PFSK-1 (cell line): ENCODE results near the gene MTCL3.

Experiments
- FOXP2 ChIP-seq: optimal IDR thresholded peaks from 2 replicates; pipeline ENCODE3; 2011; ENCODE audit warnings: borderline replicate concordance, control low read depth, inconsistent platforms; ENCODE audit not compliant: insufficient read depth; ENCODE audit errors: extremely low read length, extremely low read depth
- POLR2AphosphoS5 ChIP-seq: IDR thresholded peaks from 2 replicates; pipeline ENCODE4 v1.6.1; 2012; ENCODE audit warnings: low read depth, mild to moderate bottlenecking, control low read depth, low read length, moderate library complexity
- SIN3A ChIP-seq: IDR thresholded peaks from 2 replicates; pipeline ENCODE4 v1.6.1; 2012; ENCODE audit warnings: mild to moderate bottlenecking, low read length, moderate library complexity, borderline replicate concordance; ENCODE audit not compliant: insufficient read depth
- TAF1 ChIP-seq: IDR thresholded peaks from 2 replicates; pipeline ENCODE4 v1.6.1; 2012; ENCODE audit warnings: low read length, control low read depth, borderline replicate concordance; ENCODE audit not compliant: insufficient read depth
- TF ChIP-seq, protein P1 (sequence below), 2 experiments: IDR thresholded peaks; 2 replicates each; pipeline versions ENCODE4 v1.6.1 to v1.8.0; 2011 to 2012; ENCODE audit warnings: low read depth in 2 of 2, low read length in 2 of 2, control low read depth in 1 of 2, inconsistent platforms in 1 of 2, mild to moderate bottlenecking in 1 of 2, moderate library complexity in 1 of 2; ENCODE audit not compliant: insufficient read depth in 1 of 2

The MTCL3 gene

GRCh38 chr6:127483399-127484055 lies 35.6 kb downstream of the MTCL3 start:
- TF ChIP-seq, protein P1, sequence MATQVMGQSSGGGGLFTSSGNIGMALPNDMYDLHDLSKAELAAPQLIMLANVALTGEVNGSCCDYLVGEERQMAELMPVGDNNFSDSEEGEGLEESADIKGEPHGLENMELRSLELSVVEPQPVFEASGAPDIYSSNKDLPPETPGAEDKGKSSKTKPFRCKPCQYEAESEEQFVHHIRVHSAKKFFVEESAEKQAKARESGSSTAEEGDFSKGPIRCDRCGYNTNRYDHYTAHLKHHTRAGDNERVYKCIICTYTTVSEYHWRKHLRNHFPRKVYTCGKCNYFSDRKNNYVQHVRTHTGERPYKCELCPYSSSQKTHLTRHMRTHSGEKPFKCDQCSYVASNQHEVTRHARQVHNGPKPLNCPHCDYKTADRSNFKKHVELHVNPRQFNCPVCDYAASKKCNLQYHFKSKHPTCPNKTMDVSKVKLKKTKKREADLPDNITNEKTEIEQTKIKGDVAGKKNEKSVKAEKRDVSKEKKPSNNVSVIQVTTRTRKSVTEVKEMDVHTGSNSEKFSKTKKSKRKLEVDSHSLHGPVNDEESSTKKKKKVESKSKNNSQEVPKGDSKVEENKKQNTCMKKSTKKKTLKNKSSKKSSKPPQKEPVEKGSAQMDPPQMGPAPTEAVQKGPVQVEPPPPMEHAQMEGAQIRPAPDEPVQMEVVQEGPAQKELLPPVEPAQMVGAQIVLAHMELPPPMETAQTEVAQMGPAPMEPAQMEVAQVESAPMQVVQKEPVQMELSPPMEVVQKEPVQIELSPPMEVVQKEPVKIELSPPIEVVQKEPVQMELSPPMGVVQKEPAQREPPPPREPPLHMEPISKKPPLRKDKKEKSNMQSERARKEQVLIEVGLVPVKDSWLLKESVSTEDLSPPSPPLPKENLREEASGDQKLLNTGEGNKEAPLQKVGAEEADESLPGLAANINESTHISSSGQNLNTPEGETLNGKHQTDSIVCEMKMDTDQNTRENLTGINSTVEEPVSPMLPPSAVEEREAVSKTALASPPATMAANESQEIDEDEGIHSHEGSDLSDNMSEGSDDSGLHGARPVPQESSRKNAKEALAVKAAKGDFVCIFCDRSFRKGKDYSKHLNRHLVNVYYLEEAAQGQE (IDR thresholded peaks at IDR 0.05; ENCODE audit: insufficient read depth in 1 of 2, low read depth in 2 of 2, low read length in 2 of 2): no peak

DNA sequence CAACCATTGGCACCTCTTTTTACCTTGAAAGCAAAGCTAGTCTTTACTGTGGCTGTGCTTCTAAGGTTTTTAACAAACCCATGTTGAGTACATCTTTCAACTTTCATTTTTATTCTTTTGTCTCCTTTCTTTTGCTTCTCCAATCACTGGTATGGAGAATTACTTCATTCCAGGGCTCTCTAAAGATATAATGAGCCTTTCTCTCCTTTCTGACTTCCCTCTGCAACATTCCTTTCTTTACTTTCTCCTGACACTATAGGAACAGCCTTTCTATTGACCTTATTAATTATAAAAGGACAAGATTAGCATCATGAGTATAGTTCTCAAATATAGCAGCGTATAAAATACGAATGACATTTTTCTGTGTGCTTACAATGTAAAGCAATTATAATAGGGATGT lies 36.8 kb downstream of the MTCL3 start:
- TF ChIP-seq TAF1: no peak
- TF ChIP-seq, protein P1 (IDR thresholded peaks at IDR 0.05; ENCODE audit: insufficient read depth in 1 of 2, low read depth in 2 of 2, low read length in 2 of 2): no peak
- TF ChIP-seq SIN3A: no peak
- no peak for TF ChIP-seq FOXP2
- TF ChIP-seq POLR2AphosphoS5: no peak

GRCh38 chr6:127481628-127482027 lies 37.5 kb downstream of the MTCL3 start:
- TF ChIP-seq FOXP2 (no peak), POLR2AphosphoS5 (no peak), SIN3A (no peak), TAF1 (no peak)
- TF ChIP-seq, protein P1 (IDR thresholded peaks at IDR 0.05; ENCODE audit: insufficient read depth in 1 of 2, low read depth in 2 of 2, low read length in 2 of 2): no peak

DNA sequence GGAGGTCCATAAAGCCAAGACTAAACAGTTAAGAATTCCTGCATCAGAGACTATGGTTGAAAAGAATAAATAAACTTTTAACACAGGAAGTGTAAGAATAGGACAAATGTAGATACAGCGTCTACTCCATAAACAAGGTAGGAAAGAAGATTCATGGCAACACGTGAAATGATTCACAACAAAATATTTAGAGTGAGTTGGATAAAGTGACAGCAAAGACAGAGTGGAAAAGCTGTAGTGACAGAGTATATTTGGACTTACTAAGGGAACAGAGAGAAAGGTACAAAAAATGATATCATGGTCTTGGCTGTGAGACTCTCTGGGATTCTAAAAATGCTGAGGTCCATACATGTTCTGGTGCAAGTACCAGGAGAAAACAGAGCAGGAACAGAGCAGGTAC lies 38.0 kb downstream of the MTCL3 start:
- TF ChIP-seq POLR2AphosphoS5: no peak
- no peak for TF ChIP-seq FOXP2
- TF ChIP-seq TAF1: no peak
- no peak for TF ChIP-seq SIN3A
- TF ChIP-seq, protein P1 (IDR thresholded peaks at IDR 0.05; ENCODE audit: insufficient read depth in 1 of 2, low read depth in 2 of 2, low read length in 2 of 2): no peak

DNA sequence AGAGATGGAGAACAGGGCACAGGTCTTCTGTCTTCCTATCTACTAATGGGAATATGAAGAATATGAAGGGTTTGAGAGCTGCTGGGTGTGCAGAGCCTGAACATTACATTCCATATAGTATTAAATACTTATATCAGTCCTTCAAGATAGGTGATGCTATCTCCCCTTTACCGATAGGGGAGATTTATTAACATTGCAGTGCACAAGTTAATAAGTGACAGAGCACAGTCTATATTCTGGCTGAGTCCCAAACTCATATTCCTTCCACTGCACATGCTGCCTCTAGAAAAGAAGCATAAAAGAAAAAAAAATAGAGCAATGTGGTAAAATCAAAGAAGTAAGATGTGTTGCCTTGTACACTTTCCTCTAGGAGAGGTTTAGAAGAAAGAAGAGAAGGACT lies 41.5 kb downstream of the MTCL3 start:
- no peak for TF ChIP-seq TAF1
- TF ChIP-seq, protein P1 (IDR thresholded peaks at IDR 0.05; ENCODE audit: insufficient read depth in 1 of 2, low read depth in 2 of 2, low read length in 2 of 2): no peak
- no peak for TF ChIP-seq POLR2AphosphoS5
- no peak for TF ChIP-seq SIN3A
- no peak for TF ChIP-seq FOXP2
